HPDE6-E6E7 (cell line): ENCODE results near the gene ROBO4.

Source experiments
- DNase-seq: peaks from one replicate; pipeline ENCODE4 v3.0.0; 2011; ENCODE audit warnings: missing footprints; ENCODE audit errors: extremely low spot score

ROBO4 gene

GRCh38 chr11:124841201-124841600, 56.5 kb downstream of the ROBO4 start:
- DNase-seq = no peak

- DNase-seq = no peak
These were observed 57.0 kb downstream of the ROBO4 start for GRCh38 chr11:124840666-124841065.

GRCh38 chr11:124839972-124840621, 57.6 kb downstream of the ROBO4 start:
- no peak for DNase-seq

- DNase-seq = no peak
These were observed 58.3 kb downstream of the ROBO4 start for GRCh38 chr11:124839128-124839971.

- DNase-seq = no peak
These were observed 58.9 kb downstream of the ROBO4 start for GRCh38 chr11:124838805-124839127.

- peak; percentile 36 for DNase-seq
These were observed 60.2 kb downstream of the ROBO4 start for GRCh38 chr11:124837491-124837856.

GRCh38 chr11:124835918-124836317, 61.7 kb downstream of the ROBO4 start:
- no peak for DNase-seq

GRCh38 chr11:124834526-124835180, 63.0 kb downstream of the ROBO4 start:
- DNase-seq = no peak
